ENCODE data around the gene PCK2.

GRCh38 chr14:24088095-24088494, 6.0 kb upstream of the PCK2 start:
- TF ChIP-seq POLR2A (IDR thresholded peaks at IDR 0.05; ENCODE audit: low read depth, low read length), result no peak
- TF ChIP-seq POLR2AphosphoS5 (IDR thresholded peaks at IDR 0.05; ENCODE audit: low read depth, low read length), result no peak

All from GM12892 (cell line).